ENCODE data around the gene NARF. TPM values are rescaled to one million over a fixed set of nuclear protein-coding genes. Genes with fewer than 3 reads are reported as not detected.

Gene NARF
- total RNA-seq, 1 experiment from 2014 or later: 59.5 TPM

- no peaks in the 10 kb centered on the region for H3K27me3 ChIP-seq (ENCODE audit: low read length)
- peaks cover 100% of the 10 kb centered on the region for H3K79me2 ChIP-seq (ENCODE audit: low read length)
- peak; percentile 78 for ATAC-seq
- POLR2A ChIA-PET (ENCODE audit: unreplicated experiment): no interaction called here
- peaks cover 48% of the 10 kb centered on the region for H3K4me1 ChIP-seq (ENCODE audit: insufficient read depth, low read length)
- TF ChIP-seq EZH2 (IDR thresholded peaks at IDR 0.05; ENCODE audit: low read length, unreplicated experiment) (no peak), CTCF (conservative IDR thresholded peaks at IDR 0.05; ENCODE audit: low read depth, low read length) (peak; percentile 84), EZH2phosphoT487 (IDR thresholded peaks at IDR 0.05; ENCODE audit: borderline replicate concordance, low read length) (no peak)
- peak overlapping the region; percentile 16; the same call in 1 of the 2 replicates for H3K4me3 ChIP-seq (ENCODE audit: low read length)
- peaks cover 68% of the 10 kb centered on the region for H4K20me1 ChIP-seq (ENCODE audit: low read length)
- H3K9ac ChIP-seq (ENCODE audit: low read length): peak overlapping the region; percentile 14; the same call in 1 of the 2 replicates
- 0 out of 2 replicates have a peak overlapping the region, but pooled peaks have one; percentile 19 for H2AFZ ChIP-seq (ENCODE audit: low read length)
- peaks cover 18% of the 10 kb centered on the region for H3F3A ChIP-seq (ENCODE audit: low read length, unreplicated experiment)
- H3K27ac ChIP-seq (ENCODE audit: low read length): peak overlapping the region; percentile 70
- BruUV-seq (replicated peaks): no TSS peak
- intact Hi-C loops (cut with micrococcal nuclease): loop anchor here (1.0 to 10.0 kb wide), 4 partner anchors 23 to 174 kb away; partner anchors contain the start of genes NARF and TEX19
- CTCF ChIA-PET: interaction anchor here (0.7 kb wide), 1 partner anchor 33 kb away, joined by 3 read pairs; no protein-coding TSS in a partner anchor
- H3K9me2 ChIP-seq (replicated peaks; ENCODE audit: low read length): no peaks in the 10 kb centered on the region
- no peaks in the 10 kb centered on the region for H3K9me3 ChIP-seq (ENCODE audit: low read length)
- peak; percentile 93 for DNase-seq
- peak overlapping the region; percentile 75 for H3K4me2 ChIP-seq (ENCODE audit: low read length)
- no peaks in the 10 kb centered on the region for H3K36me3 ChIP-seq (ENCODE audit: low read depth, low read length)
Observed at GRCh38 chr17:82528484-82529265, 70.1 kb downstream of the NARF start.

- Histone ChIP-seq H3F3A (ENCODE audit: low read length, unreplicated experiment) (peaks cover 18% of the 10 kb centered on the region), H3K9me3 (ENCODE audit: low read length) (no peaks in the 10 kb centered on the region), H2AFZ (ENCODE audit: low read length) (no peak overlapping the region), H4K20me1 (ENCODE audit: low read length) (peaks cover 66% of the 10 kb centered on the region), H3K9me2 (replicated peaks; ENCODE audit: low read length) (no peaks in the 10 kb centered on the region), H3K27me3 (ENCODE audit: low read length) (no peaks in the 10 kb centered on the region), H3K79me2 (ENCODE audit: low read length) (peaks cover 100% of the 10 kb centered on the region), H3K9ac (ENCODE audit: low read length) (0 out of 2 replicates have a peak overlapping the region, but pooled peaks have one; percentile 7), H3K4me3 (ENCODE audit: low read length) (peak overlapping the region; percentile 16; the same call in 1 of the 2 replicates), H3K4me1 (ENCODE audit: insufficient read depth, low read length) (peaks cover 43% of the 10 kb centered on the region), H3K27ac (ENCODE audit: low read length) (peak overlapping the region; percentile 70), H3K4me2 (ENCODE audit: low read length) (peak overlapping the region; percentile 75), H3K36me3 (ENCODE audit: low read depth, low read length) (no peaks in the 10 kb centered on the region)
- CTCF ChIA-PET: no interaction called here
- intact Hi-C loops (cut with micrococcal nuclease): loop anchor here (1.0 to 10.0 kb wide), 4 partner anchors 21 to 175 kb away; partner anchors contain the start of genes NARF and TEX19
- POLR2A ChIA-PET (ENCODE audit: unreplicated experiment): no interaction called here
- TF ChIP-seq CTCF (conservative IDR thresholded peaks at IDR 0.05; ENCODE audit: low read depth, low read length): no peak
- no peak for ATAC-seq
- no peak for DNase-seq
- no TSS peak for BruUV-seq (replicated peaks)
Observed at GRCh38 chr17:82529914-82530300, 71.4 kb downstream of the NARF start.

- no peak overlapping the region for H3K9ac ChIP-seq (ENCODE audit: low read length)
- H3K9me3 ChIP-seq (ENCODE audit: low read length): no peaks in the 10 kb centered on the region
- H3K27ac ChIP-seq (ENCODE audit: low read length): peak overlapping the region; percentile 58
- BruUV-seq (replicated peaks): no TSS peak
- peaks cover 55% of the 10 kb centered on the region for H3K4me1 ChIP-seq (ENCODE audit: insufficient read depth, low read length)
- no peaks in the 10 kb centered on the region for H3K27me3 ChIP-seq (ENCODE audit: low read length)
- H3F3A ChIP-seq (ENCODE audit: low read length, unreplicated experiment): peaks cover 18% of the 10 kb centered on the region
- H3K79me2 ChIP-seq (ENCODE audit: low read length): peaks cover 100% of the 10 kb centered on the region
- H3K9me2 ChIP-seq (replicated peaks; ENCODE audit: low read length): no peaks in the 10 kb centered on the region
- POLR2A ChIA-PET (ENCODE audit: unreplicated experiment): interaction anchor here (0.6 kb wide), 1 partner anchor 231 kb away, joined by 10 read pairs; no protein-coding TSS in a partner anchor
- CTCF ChIA-PET: interaction anchor here (1.0 kb wide), 1 partner anchor 23 kb away, joined by 3 read pairs; no protein-coding TSS in a partner anchor
- peak; percentile 83 for DNase-seq
- intact Hi-C loops (cut with micrococcal nuclease): no loop called here
- peak overlapping the region; percentile 33 for H3K4me3 ChIP-seq (ENCODE audit: low read length)
- H2AFZ ChIP-seq (ENCODE audit: low read length): no peak overlapping the region
- no peak for TF ChIP-seq EZH2phosphoT487 (IDR thresholded peaks at IDR 0.05; ENCODE audit: borderline replicate concordance, low read length)
- no peak for TF ChIP-seq EZH2 (IDR thresholded peaks at IDR 0.05; ENCODE audit: low read length, unreplicated experiment)
- no peak for TF ChIP-seq CTCF (conservative IDR thresholded peaks at IDR 0.05; ENCODE audit: low read depth, low read length)
- peak; percentile 80 for ATAC-seq
- H3K36me3 ChIP-seq (ENCODE audit: low read depth, low read length): no peaks in the 10 kb centered on the region
- H4K20me1 ChIP-seq (ENCODE audit: low read length): peaks cover 57% of the 10 kb centered on the region
- peak overlapping the region; percentile 65 for H3K4me2 ChIP-seq (ENCODE audit: low read length)
Observed at GRCh38 chr17:82531431-82531881, 72.9 kb downstream of the NARF start.
